ENCODE data around the gene POLD3.
A peak's percentile ranks its signal among the peaks of the same experiment; 100 is the strongest.

Gene POLD3, protein sequence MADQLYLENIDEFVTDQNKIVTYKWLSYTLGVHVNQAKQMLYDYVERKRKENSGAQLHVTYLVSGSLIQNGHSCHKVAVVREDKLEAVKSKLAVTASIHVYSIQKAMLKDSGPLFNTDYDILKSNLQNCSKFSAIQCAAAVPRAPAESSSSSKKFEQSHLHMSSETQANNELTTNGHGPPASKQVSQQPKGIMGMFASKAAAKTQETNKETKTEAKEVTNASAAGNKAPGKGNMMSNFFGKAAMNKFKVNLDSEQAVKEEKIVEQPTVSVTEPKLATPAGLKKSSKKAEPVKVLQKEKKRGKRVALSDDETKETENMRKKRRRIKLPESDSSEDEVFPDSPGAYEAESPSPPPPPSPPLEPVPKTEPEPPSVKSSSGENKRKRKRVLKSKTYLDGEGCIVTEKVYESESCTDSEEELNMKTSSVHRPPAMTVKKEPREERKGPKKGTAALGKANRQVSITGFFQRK

GRCh38 chr11:74592441-74593362, at the start of gene POLD3:
POLD3 (plus strand) TSS chr11:74592582; CDS start chr11:74592659, 77 bp downstream.
- in situ Hi-C loops (cut with HindIII; ENCODE audit: low sequenced_read_pairs): no loop called here
- no peak for TF ChIP-seq CTCF (IDR thresholded peaks at IDR 0.05; ENCODE audit: low read depth, low read length)
- peak; percentile 90 for DNase-seq (ENCODE audit: low read depth, low spot score)
- H3K4me3 ChIP-seq (ENCODE audit: low read depth, low read length): peak within 1 kb of the TSS; percentile 98

DNA sequence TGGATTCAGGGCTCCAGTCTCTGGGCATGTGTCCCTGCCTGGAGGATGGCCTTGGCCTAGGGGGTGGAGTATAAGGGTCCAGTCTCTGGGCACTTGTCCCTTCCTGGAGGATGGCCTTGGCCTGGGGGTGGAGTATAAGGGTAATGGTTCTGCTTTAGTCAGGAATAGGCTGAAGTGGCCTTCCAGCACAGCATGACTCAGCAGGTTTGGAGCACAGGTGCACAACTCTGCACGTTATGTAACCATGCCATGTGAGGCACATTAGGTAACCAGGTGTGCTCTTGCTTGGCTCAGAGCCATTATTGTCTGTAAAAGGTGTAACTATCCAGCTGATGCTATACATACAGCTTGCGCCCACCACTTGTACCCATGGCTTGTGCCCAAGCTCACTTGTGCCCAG, 48.4 kb upstream of the POLD3 start:
- no peak for TF ChIP-seq CTCF (IDR thresholded peaks at IDR 0.05; ENCODE audit: low read depth, low read length)
- in situ Hi-C loops (cut with HindIII; ENCODE audit: low sequenced_read_pairs): no loop called here
- no peak for DNase-seq (ENCODE audit: low read depth, low spot score)
- no peak overlapping the region for H3K4me3 ChIP-seq (ENCODE audit: low read depth, low read length)

GRCh38 chr11:74546752-74547151, 45.6 kb upstream of the POLD3 start:
- in situ Hi-C loops (cut with HindIII; ENCODE audit: low sequenced_read_pairs): no loop called here
- no peak for TF ChIP-seq CTCF (IDR thresholded peaks at IDR 0.05; ENCODE audit: low read depth, low read length)
- no peak for DNase-seq (ENCODE audit: low read depth, low spot score)
- H3K4me3 ChIP-seq (ENCODE audit: low read depth, low read length): no peak overlapping the region

- no peak for TF ChIP-seq CTCF (IDR thresholded peaks at IDR 0.05; ENCODE audit: low read depth, low read length)
- in situ Hi-C loops (cut with HindIII; ENCODE audit: low sequenced_read_pairs): no loop called here
- H3K4me3 ChIP-seq (ENCODE audit: low read depth, low read length): no peak overlapping the region
- DNase-seq (ENCODE audit: low read depth, low spot score): no peak
Measured at GRCh38 chr11:74550991-74551753, 41.2 kb upstream of the POLD3 start.

- no peak for DNase-seq (ENCODE audit: low read depth, low spot score)
- in situ Hi-C loops (cut with HindIII; ENCODE audit: low sequenced_read_pairs): no loop called here
- TF ChIP-seq CTCF (IDR thresholded peaks at IDR 0.05; ENCODE audit: low read depth, low read length): no peak
Measured at GRCh38 chr11:74551754-74552145, 40.6 kb upstream of the POLD3 start.

DNA sequence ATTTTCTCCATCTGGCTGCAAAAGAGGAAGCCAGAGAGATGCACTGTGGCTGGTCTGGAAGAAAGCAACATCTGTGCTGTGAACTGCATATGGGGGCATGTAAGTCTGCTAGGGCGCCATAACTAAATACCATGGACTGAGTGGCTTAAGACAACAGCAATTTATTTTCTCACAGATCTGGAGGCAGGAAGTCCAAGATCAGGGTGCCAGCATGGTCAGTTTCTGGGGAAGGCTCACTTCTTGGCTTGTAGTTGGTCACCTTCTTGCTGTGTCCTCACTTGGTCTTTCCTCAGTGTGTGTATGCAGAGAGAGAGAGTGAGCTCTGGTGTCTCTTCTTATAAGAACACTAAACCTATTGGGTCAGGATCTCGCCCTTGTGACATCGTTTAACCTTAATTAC, 34.9 kb upstream of the POLD3 start:
- no peak overlapping the region for H3K4me3 ChIP-seq (ENCODE audit: low read depth, low read length)

More at GRCh38 chr11:74551754-74552145, 40.6 kb upstream of the POLD3 start:
- H3K4me3 ChIP-seq (ENCODE audit: low read depth, low read length): no peak overlapping the region

More for the DNA sequence above, 34.9 kb upstream of the POLD3 start:
- in situ Hi-C loops (cut with HindIII; ENCODE audit: low sequenced_read_pairs): no loop called here
- no peak for DNase-seq (ENCODE audit: low read depth, low spot score)
- no peak for TF ChIP-seq CTCF (IDR thresholded peaks at IDR 0.05; ENCODE audit: low read depth, low read length)
